T-helper 22 cell (primary cell): Measurements from ENCODE around the gene DNAH8.

ENCODE experiments used
- DNase-seq: peaks from one replicate; pipeline ENCODE4 v3.0.0-alpha.2; 2020; ENCODE audit warnings: low read depth

DNAH8 gene

DNA sequence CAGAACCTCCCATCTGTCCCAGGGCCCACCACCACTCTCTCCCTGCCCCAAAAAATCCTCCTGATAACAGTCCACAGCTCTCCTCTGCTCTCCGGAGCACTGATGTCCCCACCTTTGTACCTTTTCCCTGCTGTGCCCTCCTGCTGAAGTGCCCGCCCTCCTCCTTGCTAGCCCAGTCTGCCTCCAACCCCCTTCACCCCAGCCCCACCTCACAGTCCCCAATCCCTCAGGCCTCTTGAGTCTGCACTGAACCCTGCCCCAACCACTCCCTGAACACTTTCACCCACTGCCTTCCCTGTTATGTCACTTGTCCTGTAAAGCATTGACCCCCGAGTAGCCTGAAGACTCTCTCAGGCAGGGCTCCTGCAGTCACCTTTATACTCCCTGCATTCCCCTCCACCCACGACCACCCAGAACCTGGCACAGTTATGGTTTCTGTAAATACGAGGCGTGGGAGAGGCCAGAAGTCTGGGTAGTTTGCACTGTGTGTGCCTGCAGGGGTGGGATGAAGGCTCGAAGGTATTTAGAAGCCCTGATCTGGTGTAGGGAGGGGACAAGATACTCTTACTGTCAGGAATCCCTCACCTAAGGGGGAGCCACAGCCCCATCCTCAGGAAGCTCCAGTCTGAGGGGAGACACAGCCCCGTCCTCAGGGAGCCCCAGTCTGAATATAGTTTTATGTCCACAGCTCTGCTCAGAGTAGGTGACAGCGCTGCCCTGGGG is 338.9 kb downstream of the DNAH8 start:
- no peak for DNase-seq

DNA sequence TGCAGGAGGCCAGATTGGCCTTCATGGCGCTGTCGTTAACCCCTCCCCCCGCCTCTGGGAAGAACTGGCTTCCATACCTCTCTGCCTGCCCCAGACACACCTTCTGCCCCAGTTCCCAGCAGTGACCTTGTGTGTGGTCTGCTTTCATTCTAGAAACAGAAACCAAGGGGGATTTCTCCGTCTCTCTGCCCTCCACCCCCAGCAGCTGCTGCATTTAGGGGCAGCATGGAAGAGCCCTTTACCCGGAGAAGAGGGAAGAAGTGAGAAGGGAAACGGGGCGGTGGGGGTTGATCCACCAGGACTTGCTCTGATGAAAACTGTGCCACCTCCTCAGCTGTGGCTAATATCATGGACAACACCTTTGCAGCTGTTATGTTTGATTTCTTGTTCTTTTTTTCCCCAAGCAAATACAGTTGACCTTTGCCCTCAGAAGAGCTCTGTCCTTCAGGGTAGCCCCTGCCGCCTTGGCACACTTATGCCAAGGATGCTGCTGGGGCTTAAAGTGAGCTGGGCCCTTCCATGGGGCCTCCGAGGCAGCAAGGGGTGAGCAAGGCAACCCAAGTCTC is 339.5 kb downstream of the DNAH8 start:
- DNase-seq = no peak

GRCh38 chr6:39055661-39056060 is 340.6 kb downstream of the DNAH8 start:
- DNase-seq = no peak

DNA sequence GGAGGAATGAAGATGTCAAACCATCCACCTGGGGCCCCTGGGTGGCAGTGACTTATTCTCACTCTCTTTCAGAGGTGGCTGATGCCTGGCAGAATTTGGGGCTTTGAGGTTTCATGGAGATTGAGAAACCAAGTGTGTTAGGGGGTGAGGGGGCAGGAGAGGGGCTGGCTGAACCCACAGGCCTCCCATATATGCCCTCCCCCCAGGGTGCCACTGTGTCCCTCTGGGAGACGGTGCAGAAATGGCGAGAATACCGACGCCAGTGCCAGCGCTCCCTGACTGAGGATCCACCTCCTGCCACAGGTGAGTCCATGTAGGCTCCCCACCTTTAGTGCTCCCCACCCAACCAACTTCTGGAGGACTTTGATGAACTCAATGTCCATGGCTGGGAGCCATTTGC is 341.1 kb downstream of the DNAH8 start:
- DNase-seq = no peak

- no peak for DNase-seq
Observed at GRCh38 chr6:39056681-39057080, 341.6 kb downstream of the DNAH8 start.

GRCh38 chr6:39057251-39058155 is 342.4 kb downstream of the DNAH8 start:
- DNase-seq = no peak

DNA sequence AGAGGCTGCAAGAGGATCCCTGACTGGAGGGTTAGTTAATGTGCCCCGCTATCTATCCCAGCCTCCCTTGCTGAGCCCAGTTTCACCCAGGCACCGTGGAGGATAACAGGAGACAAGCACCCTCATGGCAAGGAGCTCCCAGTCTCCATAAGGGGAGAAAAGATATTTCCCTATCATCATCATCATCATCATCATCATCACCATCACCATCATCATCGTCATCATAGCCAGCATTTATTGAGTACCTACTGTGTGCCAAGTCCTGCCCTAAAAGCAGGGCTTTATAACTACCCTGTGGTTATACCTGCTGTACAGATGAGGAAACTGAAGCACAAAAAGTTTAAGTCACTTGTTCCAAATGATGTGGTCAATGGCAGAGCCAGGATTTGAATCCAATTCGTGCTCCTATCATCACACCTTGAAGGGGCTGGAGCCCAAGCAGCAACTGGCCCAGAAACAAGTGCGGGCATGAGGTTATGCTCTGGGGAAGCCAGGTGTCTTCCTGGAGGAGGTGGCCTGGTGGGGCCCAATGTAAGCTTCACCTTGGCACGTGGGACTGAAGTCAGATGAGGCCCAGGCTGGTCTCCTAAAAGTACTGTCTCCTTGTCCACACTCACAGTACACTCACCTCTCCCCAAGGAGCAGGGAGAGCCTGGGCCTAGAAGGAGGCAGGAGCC is 343.5 kb downstream of the DNAH8 start:
- no peak for DNase-seq

DNA sequence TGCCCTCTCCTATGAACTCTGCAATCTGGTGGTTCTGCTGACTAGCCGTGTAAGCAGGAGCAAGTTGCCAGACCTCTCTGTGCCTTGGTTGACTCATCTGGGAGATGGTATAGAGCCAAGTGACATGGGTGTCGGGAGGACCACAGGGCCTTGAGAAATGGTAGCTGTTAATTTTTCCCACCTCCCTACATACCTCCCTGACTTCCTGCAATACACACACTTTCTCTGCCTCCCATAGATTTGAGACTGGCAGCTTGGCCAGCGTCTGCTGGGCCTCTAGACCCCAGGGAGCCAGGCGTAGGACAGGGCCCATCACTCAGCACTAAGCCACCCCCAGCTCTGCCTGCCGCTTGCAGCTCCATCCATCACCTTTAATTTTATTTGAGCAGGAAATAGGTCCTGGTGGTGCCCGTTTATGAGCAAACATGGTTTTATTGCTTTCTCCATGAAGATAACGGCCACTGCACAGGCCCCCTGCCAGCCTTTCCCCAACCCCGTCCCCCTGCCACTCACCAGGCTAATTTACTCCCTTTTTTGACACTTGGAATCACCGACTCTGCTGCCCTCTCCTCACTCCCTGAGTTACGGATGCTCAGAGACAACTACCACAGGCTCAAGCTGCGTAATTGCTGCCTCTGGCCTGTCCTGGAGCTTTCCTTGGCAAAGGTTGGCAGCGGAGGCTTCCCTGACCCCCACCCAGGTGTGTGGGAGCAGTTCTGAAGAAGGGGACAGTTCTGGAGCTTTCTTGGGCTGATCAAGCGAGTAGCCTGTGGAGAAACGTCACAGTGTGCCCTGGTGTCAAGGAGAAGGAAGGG is 344.6 kb downstream of the DNAH8 start:
- DNase-seq = no peak

- no peak for DNase-seq
Observed at GRCh38 chr6:39060467-39061160, 345.5 kb downstream of the DNAH8 start.

GRCh38 chr6:39061182-39061581 is 346.1 kb downstream of the DNAH8 start:
- DNase-seq = no peak

- DNase-seq = no peak
Observed at GRCh38 chr6:39061588-39061987, 346.5 kb downstream of the DNAH8 start.

GRCh38 chr6:39062014-39062740 is 347.1 kb downstream of the DNAH8 start:
- DNase-seq = no peak

- DNase-seq = no peak
Observed at GRCh38 chr6:39063526-39063925, 348.4 kb downstream of the DNAH8 start.

GRCh38 chr6:39065561-39065960 is 350.4 kb downstream of the DNAH8 start:
- DNase-seq = no peak

GRCh38 chr6:39068391-39068790 is 353.3 kb downstream of the DNAH8 start:
- DNase-seq = no peak

GRCh38 chr6:39072830-39073229 is 357.7 kb downstream of the DNAH8 start:
- no peak for DNase-seq

- no peak for DNase-seq
Observed at GRCh38 chr6:39073471-39074355, 358.6 kb downstream of the DNAH8 start.

DNA sequence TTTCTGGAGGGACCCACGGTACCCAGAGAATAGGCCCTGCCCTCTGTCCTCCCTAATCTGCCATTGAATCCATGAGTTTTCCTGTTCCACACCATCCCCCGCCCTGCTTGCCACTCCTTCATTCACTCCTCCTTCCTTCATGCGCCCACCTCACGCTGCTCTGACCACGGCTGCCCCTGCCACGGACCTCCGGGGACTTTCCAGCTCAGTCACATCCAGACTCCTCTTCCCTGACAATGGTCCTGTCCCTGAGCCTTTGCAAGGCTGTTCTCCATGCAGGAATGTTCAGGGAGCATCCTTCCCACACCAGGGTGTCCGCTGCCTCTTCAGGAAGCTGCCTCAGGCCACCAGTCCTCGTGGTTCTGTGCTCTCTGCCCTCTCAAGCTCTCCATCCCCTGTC is 359.4 kb downstream of the DNAH8 start:
- no peak for DNase-seq

GRCh38 chr6:39075010-39075686 is 360.0 kb downstream of the DNAH8 start:
- DNase-seq = no peak
